Mesenchymal stem cell (in vitro differentiated cells and primary cell): ENCODE measurements around the gene SERPINI1.
A peak's percentile ranks its signal among the peaks of the same experiment; 100 is the strongest.

ENCODE experiments used
- DNase-seq: peaks from one replicate; pipeline ENCODE4 v3.0.0-alpha.2; 2013
- H2AFZ ChIP-seq: one replicate; pipeline ENCODE4 v1.6.1; 2013; ENCODE audit warnings: low read depth, mild to moderate bottlenecking, control low read depth, inconsistent platforms, low read length, moderate library complexity
- H2AK5ac ChIP-seq: 2 replicates; pipeline ENCODE4 v1.6.1; 2013; ENCODE audit warnings: low read length, moderate library complexity, mild to moderate bottlenecking, inconsistent platforms; ENCODE audit not compliant: severe bottlenecking
- H2BK120ac ChIP-seq: one replicate; pipeline ENCODE4 v1.6.1; 2013; ENCODE audit warnings: low read depth, mild to moderate bottlenecking, inconsistent platforms, low read length, moderate library complexity
- H2BK12ac ChIP-seq, 2 experiments: one replicate each; pipeline ENCODE4 v1.6.1; 2013; ENCODE audit warnings: inconsistent platforms in 2 of 2, low read length in 2 of 2, mild to moderate bottlenecking in 2 of 2, moderate library complexity in 2 of 2, control low read depth in 1 of 2
- H2BK15ac ChIP-seq: one replicate; pipeline ENCODE4 v1.6.1; 2013; ENCODE audit warnings: mild to moderate bottlenecking, low read depth, inconsistent platforms; ENCODE audit not compliant: poor library complexity, severe bottlenecking
- H2BK5ac ChIP-seq: 2 replicates; pipeline ENCODE4 v1.6.1; 2013; ENCODE audit warnings: low read depth, mild to moderate bottlenecking, low read length, control low read depth, inconsistent platforms; ENCODE audit not compliant: poor library complexity, severe bottlenecking
- H3K14ac ChIP-seq, 2 experiments: one replicate each; pipeline ENCODE4 v1.6.1; 2013; ENCODE audit warnings: inconsistent platforms in 2 of 2, low read length in 2 of 2, control low read depth in 1 of 2, mild to moderate bottlenecking in 1 of 2, moderate library complexity in 1 of 2
- H3K18ac ChIP-seq, 2 experiments: one replicate each; pipeline ENCODE4 v1.6.1; 2013; ENCODE audit warnings: inconsistent platforms in 2 of 2, low read length in 2 of 2, control low read depth in 1 of 2, low read depth in 1 of 2, mild to moderate bottlenecking in 1 of 2
- H3K23ac ChIP-seq, 2 experiments: one replicate each; pipeline ENCODE4 v1.6.1; 2013; ENCODE audit warnings: inconsistent platforms in 2 of 2, low read length in 2 of 2, mild to moderate bottlenecking in 2 of 2, moderate library complexity in 2 of 2, control low read depth in 1 of 2
- H3K27ac ChIP-seq: 2 replicates; pipeline ENCODE4 v1.5.1; 2013; ENCODE audit warnings: mild to moderate bottlenecking, moderate library complexity, low read length, control low read depth, inconsistent platforms; ENCODE audit not compliant: poor library complexity, severe bottlenecking
- H3K27me3 ChIP-seq, 2 experiments: 2 replicates each; pipeline versions ENCODE4 v1.6.1 to v1.7.0; 2013; ENCODE audit warnings: low read length in 2 of 2, mild to moderate bottlenecking in 2 of 2, moderate library complexity in 2 of 2, control low read depth in 1 of 2, inconsistent platforms in 1 of 2; ENCODE audit not compliant: control insufficient read depth in 1 of 2, insufficient read depth in 1 of 2
- H3K36me3 ChIP-seq, 2 experiments: 2 replicates each; pipeline versions ENCODE4 v1.6.1 to v1.7.0; 2013; ENCODE audit warnings: low read length in 2 of 2, control low read depth in 1 of 2, inconsistent platforms in 1 of 2, low read depth in 1 of 2, mild to moderate bottlenecking in 1 of 2; ENCODE audit not compliant: insufficient read depth in 2 of 2, control insufficient read depth in 1 of 2
- H3K4ac ChIP-seq, 2 experiments: one replicate each; pipeline ENCODE4 v1.6.1; 2013; ENCODE audit warnings: inconsistent platforms in 2 of 2, low read length in 2 of 2, mild to moderate bottlenecking in 2 of 2, moderate library complexity in 2 of 2, control low read depth in 1 of 2, low read depth in 1 of 2
- H3K4me1 ChIP-seq: 2 replicates; pipeline ENCODE4 v1.6.1; 2013; ENCODE audit warnings: low read depth, low read length, control low read depth; ENCODE audit not compliant: control insufficient read depth, insufficient read depth
- H3K4me2 ChIP-seq: 2 replicates; pipeline ENCODE4 v1.6.1; 2013; ENCODE audit warnings: low read length, mild to moderate bottlenecking, inconsistent platforms; ENCODE audit not compliant: poor library complexity, severe bottlenecking
- H3K4me3 ChIP-seq, 2 experiments: 2 replicates each; pipeline versions ENCODE4 v1.5.1 to v1.7.0; 2013; ENCODE audit warnings: low read length in 2 of 2, mild to moderate bottlenecking in 2 of 2, control low read depth in 1 of 2, low read depth in 1 of 2; ENCODE audit not compliant: insufficient read depth in 1 of 2
- H3K79me1 ChIP-seq: replicated peaks from 2 replicates; pipeline ENCODE4 v1.6.1; 2013; ENCODE audit warnings: mild to moderate bottlenecking, control low read depth, low read length, inconsistent platforms; ENCODE audit not compliant: poor library complexity, severe bottlenecking
- H3K9ac ChIP-seq: 2 replicates; pipeline ENCODE4 v1.7.0; 2013; ENCODE audit warnings: mild to moderate bottlenecking, low read length, moderate library complexity
- H3K9me3 ChIP-seq: 2 replicates; pipeline ENCODE4 v1.7.0; 2013; ENCODE audit warnings: mild to moderate bottlenecking, low read length; ENCODE audit not compliant: control insufficient read depth
- H4K8ac ChIP-seq: one replicate; pipeline ENCODE4 v1.6.1; 2013; ENCODE audit warnings: inconsistent platforms, mild to moderate bottlenecking, low read length, moderate library complexity
- H4K91ac ChIP-seq: one replicate; pipeline ENCODE4 v1.6.1; 2013; ENCODE audit warnings: mild to moderate bottlenecking, low read length, inconsistent platforms
- WGBS: methylation state at CpG from one replicate; pipeline ENCODE4 v1.1.7; 2013; ENCODE audit warnings: mixed read lengths; 5-methylcytosine and 5-hydroxymethylcytosine counted together

SERPINI1 gene

DNA sequence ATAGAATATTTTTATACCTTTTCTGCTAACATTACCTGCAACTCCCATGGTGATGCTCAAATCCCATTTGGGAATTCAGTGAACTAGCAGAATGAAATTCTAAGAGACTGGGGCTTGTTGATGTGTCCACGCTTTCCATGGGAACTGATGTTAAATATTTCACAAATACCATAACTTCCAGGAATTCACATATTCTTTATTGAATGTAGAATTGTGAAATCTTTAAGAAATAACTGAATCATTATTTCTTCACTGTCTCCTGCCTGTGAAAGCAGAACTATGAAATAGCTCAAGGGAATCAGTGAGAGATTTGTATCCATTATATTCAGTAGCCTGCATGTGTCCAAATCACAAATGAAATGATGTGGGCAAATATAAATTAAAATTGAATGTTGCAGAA is 130.8 kb downstream of the SERPINI1 start:
- H4K8ac ChIP-seq: no peak overlapping the region
- no CpG with 5 or more reads among the region's 1 CpG for WGBS
- H3K9me3 ChIP-seq: no peaks in the 10 kb centered on the region
- H4K91ac ChIP-seq: no peak overlapping the region
- no peaks in the 10 kb centered on the region for H3K79me1 ChIP-seq
- H2AK5ac ChIP-seq: no peak overlapping the region
- no peak overlapping the region for H2BK15ac ChIP-seq
- no peak overlapping the region for H3K27ac ChIP-seq
- H3K4me3 ChIP-seq: no peak overlapping the region
- no peaks in the 10 kb centered on the region for H3K4me1 ChIP-seq
- H2BK5ac ChIP-seq: no peak overlapping the region
- H2BK120ac ChIP-seq: no peak overlapping the region
- H3K27me3 ChIP-seq: no peaks in the 10 kb centered on the region
- H3K18ac ChIP-seq: no peak overlapping the region
- H3K4me2 ChIP-seq: no peak overlapping the region
- no peak overlapping the region for H2AFZ ChIP-seq
- H3K23ac ChIP-seq: no peak overlapping the region
- H3K4ac ChIP-seq: no peak overlapping the region
- no peaks in the 10 kb centered on the region for H3K36me3 ChIP-seq
- H2BK12ac ChIP-seq: no peak overlapping the region
- no peak overlapping the region for H3K9ac ChIP-seq
- DNase-seq: no peak
- H3K14ac ChIP-seq: no peak overlapping the region

GRCh38 chr3:167867981-167868380 is 132.5 kb downstream of the SERPINI1 start:
- Histone ChIP-seq H3K9me3 (no peaks in the 10 kb centered on the region), H3K36me3 (no peaks in the 10 kb centered on the region), H2BK5ac (no peak overlapping the region), H3K4me2 (no peak overlapping the region), H3K79me1 (no peaks in the 10 kb centered on the region), H3K27me3 (no peaks in the 10 kb centered on the region), H4K91ac (no peak overlapping the region), H3K4ac (no peak overlapping the region), H4K8ac (no peak overlapping the region), H3K4me1 (no peaks in the 10 kb centered on the region), H2AFZ (no peak overlapping the region), H2BK15ac (peak overlapping the region; percentile 80), H3K9ac (no peak overlapping the region), H3K18ac (no peak overlapping the region), H3K23ac (no peak overlapping the region), H3K14ac (no peak overlapping the region), H3K4me3 (no peak overlapping the region), H2BK120ac (no peak overlapping the region), H3K27ac (no peak overlapping the region), H2AK5ac (no peak overlapping the region), H2BK12ac (no peak overlapping the region)
- no CpG with 5 or more reads among the region's 1 CpG for WGBS
- DNase-seq: no peak

- Histone ChIP-seq H3K18ac (no peak overlapping the region), H4K91ac (no peak overlapping the region), H3K27ac (no peak overlapping the region), H3K9ac (no peak overlapping the region), H2AK5ac (no peak overlapping the region), H3K27me3 (no peaks in the 10 kb centered on the region), H3K9me3 (no peaks in the 10 kb centered on the region), H2AFZ (no peak overlapping the region), H3K36me3 (no peaks in the 10 kb centered on the region), H2BK12ac (no peak overlapping the region), H3K4me1 (no peaks in the 10 kb centered on the region), H2BK5ac (no peak overlapping the region), H3K14ac (no peak overlapping the region), H3K4ac (no peak overlapping the region), H2BK120ac (no peak overlapping the region), H4K8ac (no peak overlapping the region), H3K4me2 (no peak overlapping the region), H3K79me1 (no peaks in the 10 kb centered on the region), H3K23ac (no peak overlapping the region), H2BK15ac (no peak overlapping the region), H3K4me3 (no peak overlapping the region)
- WGBS: 100% methylated on average over 2 of the region's 4 CpGs
- DNase-seq: no peak
These were observed 134.7 kb downstream of the SERPINI1 start for GRCh38 chr3:167870181-167870580.

DNA sequence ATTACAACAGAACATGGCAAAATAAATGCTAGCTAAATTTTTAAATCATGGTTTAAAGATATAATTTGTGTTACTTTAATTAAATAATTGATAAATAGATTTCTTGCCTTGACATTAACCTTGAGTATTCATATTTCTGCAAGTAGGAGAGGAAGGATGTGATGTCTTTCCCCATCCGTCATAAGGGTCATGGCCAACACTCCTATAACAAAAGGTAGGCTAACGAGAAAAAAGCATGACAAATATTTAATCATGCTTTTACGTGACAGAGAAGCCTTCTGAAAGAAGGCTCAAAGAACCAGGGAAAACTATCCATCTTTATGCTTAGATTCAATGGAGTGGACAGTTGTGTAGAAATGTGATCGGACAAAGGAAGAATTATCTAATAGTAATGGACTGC is 135.2 kb downstream of the SERPINI1 start:
- Histone ChIP-seq H3K9me3 (no peaks in the 10 kb centered on the region), H2BK5ac (no peak overlapping the region)
- WGBS: 88% methylated on average over 4 of the region's 4 CpGs

More for the DNA sequence above, 135.2 kb downstream of the SERPINI1 start:
- no peak overlapping the region for H2AFZ ChIP-seq
- H3K4me2 ChIP-seq: no peak overlapping the region
- H3K23ac ChIP-seq: no peak overlapping the region
- H2BK120ac ChIP-seq: no peak overlapping the region
- no peaks in the 10 kb centered on the region for H3K79me1 ChIP-seq
- no peak overlapping the region for H3K14ac ChIP-seq
- no peak overlapping the region for H4K91ac ChIP-seq
- H3K36me3 ChIP-seq: no peaks in the 10 kb centered on the region
- no peak overlapping the region for H3K18ac ChIP-seq
- no peak overlapping the region for H4K8ac ChIP-seq
- no peak for DNase-seq
- H3K4me1 ChIP-seq: no peaks in the 10 kb centered on the region
- H2BK15ac ChIP-seq: no peak overlapping the region
- H2AK5ac ChIP-seq: no peak overlapping the region
- no peak overlapping the region for H3K4ac ChIP-seq
- H3K27me3 ChIP-seq: no peaks in the 10 kb centered on the region
- no peak overlapping the region for H2BK12ac ChIP-seq
- H3K27ac ChIP-seq: no peak overlapping the region
- H3K9ac ChIP-seq: no peak overlapping the region
- no peak overlapping the region for H3K4me3 ChIP-seq
